ENCODE results near the gene ATP8A1.
"Not testable (repeated sequence)": the region's sequence is repeated elsewhere in the genome, so short reads cannot be mapped to it uniquely, and the experiment has no call there.

ATP8A1 gene

GRCh38 chr4:42461216-42461615 is 195.7 kb downstream of the ATP8A1 start:
- not testable (repeated sequence) for DNase-seq

GRCh38 chr4:42460043-42460442 is 196.9 kb downstream of the ATP8A1 start:
- DNase-seq: no peak

GRCh38 chr4:42458657-42459056 is 198.2 kb downstream of the ATP8A1 start:
- no peak for DNase-seq

GRCh38 chr4:42454755-42455420 is 202.0 kb downstream of the ATP8A1 start:
- DNase-seq: no peak

GRCh38 chr4:42453612-42454011 is 203.3 kb downstream of the ATP8A1 start:
- DNase-seq: no peak

GRCh38 chr4:42452823-42453222 is 204.1 kb downstream of the ATP8A1 start:
- no peak for DNase-seq

- no peak for DNase-seq
Measured at GRCh38 chr4:42446823-42447222, 210.1 kb downstream of the ATP8A1 start.

GRCh38 chr4:42445038-42445437 is 211.9 kb downstream of the ATP8A1 start:
- DNase-seq: no peak

GRCh38 chr4:42442601-42443000 is 214.3 kb downstream of the ATP8A1 start:
- DNase-seq: no peak

GRCh38 chr4:42440083-42440482 is 216.8 kb downstream of the ATP8A1 start:
- no peak for DNase-seq

GRCh38 chr4:42436928-42437565 is 219.9 kb downstream of the ATP8A1 start:
- no peak for DNase-seq

- no peak for DNase-seq
Measured at GRCh38 chr4:42428036-42428435, 228.9 kb downstream of the ATP8A1 start.

GRCh38 chr4:42425146-42426065 is 231.5 kb downstream of the ATP8A1 start:
- no peak for DNase-seq

GRCh38 chr4:42420140-42420539 is 236.8 kb downstream of the ATP8A1 start:
- no peak for DNase-seq

- no peak for DNase-seq
Measured at GRCh38 chr4:42417550-42417949, 239.4 kb downstream of the ATP8A1 start.

- no peak for DNase-seq
Measured at GRCh38 chr4:42416017-42416416, 240.9 kb downstream of the ATP8A1 start.

GRCh38 chr4:42415281-42415680 is 241.6 kb downstream of the ATP8A1 start:
- DNase-seq: no peak

- no peak for DNase-seq
Measured at GRCh38 chr4:42412251-42412650, 244.7 kb downstream of the ATP8A1 start.

- DNase-seq: no peak
Measured at GRCh38 chr4:42411803-42412202, 245.1 kb downstream of the ATP8A1 start.

GRCh38 chr4:42410446-42410845 is 246.5 kb downstream of the ATP8A1 start:
- DNase-seq: no peak

GRCh38 chr4:42404001-42404400 is 252.9 kb downstream of the ATP8A1 start:
- DNase-seq: no peak

- DNase-seq: no peak
Measured at GRCh38 chr4:42401171-42401570, 255.7 kb downstream of the ATP8A1 start.

GRCh38 chr4:42399393-42399792 is 257.5 kb downstream of the ATP8A1 start:
- DNase-seq: no peak

GRCh38 chr4:42398871-42399331 is 258.0 kb downstream of the ATP8A1 start:
- no peak for DNase-seq
